ENCODE results near the gene KLF9.
"Not testable (repeated sequence)": the region's sequence is repeated elsewhere in the genome, so short reads cannot be mapped to it uniquely, and the experiment has no call there.

KLF9 gene

DNA sequence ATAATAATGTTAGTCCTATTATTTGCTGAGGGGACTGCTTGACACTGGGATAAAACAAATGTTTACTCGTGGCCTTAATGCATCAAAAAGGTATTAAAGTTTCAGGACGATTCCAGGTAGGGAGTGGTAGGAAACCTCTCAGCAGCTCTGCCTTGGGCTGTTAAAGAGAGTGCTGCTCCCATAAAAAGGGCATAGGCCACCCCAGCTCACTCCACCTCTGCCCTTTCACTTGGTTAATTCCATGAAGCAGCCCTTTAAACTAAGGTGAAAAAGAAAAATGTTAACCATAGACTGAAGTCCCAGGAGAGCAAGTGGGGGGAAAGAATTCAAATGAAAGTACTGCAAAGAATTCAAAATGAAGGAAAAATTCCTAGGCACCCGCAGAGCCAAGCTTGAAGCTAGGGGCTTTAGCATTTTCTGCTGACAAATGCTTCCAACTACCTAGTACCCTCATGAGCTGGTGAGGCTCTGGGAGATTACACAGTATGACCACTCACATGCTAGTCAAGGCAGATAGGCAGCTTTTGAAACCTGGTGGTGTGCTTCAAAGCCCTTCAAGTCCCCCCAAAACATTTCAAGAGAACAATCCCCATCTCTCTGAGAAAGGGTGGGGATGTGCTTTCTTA is 8.5 kb downstream of the KLF9 start:
- no peak for DNase-seq (ENCODE audit: low read depth in 3 of 3)

DNA sequence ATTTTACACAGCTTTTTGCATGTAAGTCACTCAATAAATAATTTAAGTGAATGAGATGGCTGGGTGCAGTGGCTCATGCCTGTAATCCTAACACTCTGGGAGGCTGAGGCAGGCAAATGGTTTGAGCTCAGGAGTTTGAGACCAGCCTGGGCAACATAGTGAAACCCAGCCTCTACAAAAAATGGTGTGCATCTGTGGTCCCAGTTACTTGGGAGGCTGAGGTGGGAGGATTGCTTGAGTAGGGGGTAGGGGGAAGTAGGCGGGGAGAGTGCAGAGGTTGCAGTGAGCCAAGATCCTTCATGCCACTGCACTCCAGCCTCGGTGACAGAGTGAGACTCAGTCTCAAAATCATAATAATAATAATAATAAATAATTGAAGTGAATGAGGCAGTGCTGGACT is 10.2 kb downstream of the KLF9 start:
- no peak for DNase-seq (ENCODE audit: low read depth in 3 of 3)

DNA sequence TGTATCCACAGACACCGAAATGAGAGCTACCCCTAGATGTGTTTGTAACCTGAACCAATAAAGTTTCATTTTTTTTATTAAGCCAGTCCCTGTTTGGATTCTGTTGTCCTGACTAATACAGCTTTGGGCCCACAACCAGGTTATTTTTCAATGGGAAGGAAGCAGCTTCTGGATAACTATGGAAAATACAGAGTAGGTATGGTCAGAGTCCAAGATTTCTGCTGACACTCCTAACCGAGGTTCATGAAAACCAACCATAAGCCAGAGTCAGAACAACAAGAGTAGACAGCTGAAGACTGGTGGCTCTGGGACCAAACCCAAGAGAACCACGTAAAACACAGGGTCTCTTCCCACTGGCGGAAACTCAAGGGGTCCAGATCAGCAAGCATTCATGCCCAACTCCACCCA is 10.8 kb downstream of the KLF9 start:
- DNase-seq (ENCODE audit: low read depth in 3 of 3) = no peak

DNA sequence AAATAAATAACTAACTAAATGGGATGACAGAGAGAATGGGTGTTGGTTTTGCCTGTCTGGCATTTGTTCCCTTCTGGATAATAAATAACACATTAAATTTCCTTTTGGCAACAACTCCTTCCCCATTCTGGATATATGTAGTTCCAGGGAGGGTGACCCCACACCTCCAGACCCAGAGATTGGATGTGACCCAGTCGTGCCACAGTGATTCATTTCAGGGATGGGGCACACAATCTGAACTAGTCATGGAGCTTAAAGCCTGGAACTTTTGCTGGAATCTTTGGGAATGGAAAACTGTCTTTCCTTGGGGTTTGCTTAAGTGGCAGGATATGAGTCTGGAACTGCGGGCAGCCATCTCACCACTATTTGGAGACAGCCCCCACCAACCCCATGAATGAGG is 11.3 kb downstream of the KLF9 start:
- no peak for DNase-seq (ENCODE audit: low read depth in 3 of 3)

DNA sequence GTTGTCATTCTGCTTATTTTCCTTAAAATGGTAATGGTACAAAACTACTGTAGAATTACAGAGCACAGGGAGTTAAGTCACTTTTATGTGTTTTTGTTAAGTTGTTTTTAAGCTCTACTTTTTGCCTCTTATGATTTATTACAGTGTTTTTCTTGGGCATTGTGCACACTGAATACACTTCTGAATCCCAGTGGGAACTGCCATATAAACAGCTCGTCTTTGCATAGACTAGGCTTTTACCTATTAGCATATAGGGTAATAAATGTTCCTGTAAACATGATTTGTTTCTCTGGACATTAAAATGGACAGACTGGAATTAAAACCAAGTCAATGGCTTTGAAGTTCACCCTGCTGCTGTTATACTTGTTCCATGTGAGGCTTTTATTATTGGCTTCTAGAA is 12.2 kb downstream of the KLF9 start:
- no peak for DNase-seq (ENCODE audit: low read depth in 3 of 3)

DNA sequence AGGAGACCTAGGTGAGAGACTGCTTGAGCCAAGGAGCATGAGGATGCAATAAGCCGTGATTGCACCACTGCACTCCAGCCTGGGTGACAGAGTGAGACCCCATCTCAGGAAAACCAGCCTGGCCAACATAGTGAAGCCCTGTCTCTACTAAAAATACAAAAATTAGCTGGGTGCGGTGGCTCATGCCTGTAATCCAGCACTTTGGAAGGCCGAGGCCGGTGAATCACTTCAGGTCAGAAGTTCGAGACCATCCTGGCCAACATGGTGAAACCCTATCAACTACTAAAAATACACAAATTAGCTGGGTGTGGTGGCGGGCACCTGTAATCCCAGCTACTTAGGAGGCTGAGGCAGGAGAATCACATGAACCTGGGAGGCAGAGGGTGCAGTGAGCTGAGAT is 13.2 kb downstream of the KLF9 start:
- DNase-seq (ENCODE audit: low read depth in 3 of 3) = not testable (repeated sequence)

DNA sequence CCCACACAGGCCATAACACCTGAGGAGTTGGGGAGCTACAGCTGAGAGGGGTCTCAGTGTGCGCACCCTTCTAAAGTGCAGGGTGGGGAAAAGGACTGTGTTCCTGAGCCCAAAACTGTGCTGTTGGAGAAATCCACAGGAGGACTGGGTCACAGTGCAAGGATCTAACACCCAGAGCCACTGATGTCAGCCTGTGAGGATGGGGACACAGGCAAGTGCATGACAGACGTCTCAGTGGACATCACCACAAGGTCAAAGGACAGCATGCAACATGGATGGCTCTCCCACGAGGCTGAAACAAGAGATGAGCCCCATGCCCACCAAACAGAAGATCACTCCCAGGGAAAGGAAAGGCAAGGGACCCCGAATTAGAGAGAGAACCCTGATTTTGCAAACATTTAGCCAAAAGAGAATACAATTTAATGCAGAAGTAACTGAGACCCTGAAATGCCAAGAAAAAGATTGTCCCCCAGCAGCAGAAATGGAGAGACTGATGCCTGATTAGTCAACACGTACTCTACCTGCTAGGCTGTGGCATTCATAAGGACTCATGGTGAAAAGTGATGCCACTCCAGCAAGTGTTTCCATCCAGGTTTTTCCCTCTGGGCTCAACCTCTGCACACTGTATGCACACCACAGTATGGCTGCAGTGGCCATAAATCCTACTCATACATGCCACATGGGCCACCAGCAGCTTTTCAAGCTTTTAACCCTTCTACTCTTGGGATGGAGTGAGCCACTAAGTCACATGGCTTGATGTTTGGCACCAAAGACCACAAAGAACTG is 14.2 kb downstream of the KLF9 start:
- DNase-seq (ENCODE audit: low read depth in 3 of 3) = no peak

DNA sequence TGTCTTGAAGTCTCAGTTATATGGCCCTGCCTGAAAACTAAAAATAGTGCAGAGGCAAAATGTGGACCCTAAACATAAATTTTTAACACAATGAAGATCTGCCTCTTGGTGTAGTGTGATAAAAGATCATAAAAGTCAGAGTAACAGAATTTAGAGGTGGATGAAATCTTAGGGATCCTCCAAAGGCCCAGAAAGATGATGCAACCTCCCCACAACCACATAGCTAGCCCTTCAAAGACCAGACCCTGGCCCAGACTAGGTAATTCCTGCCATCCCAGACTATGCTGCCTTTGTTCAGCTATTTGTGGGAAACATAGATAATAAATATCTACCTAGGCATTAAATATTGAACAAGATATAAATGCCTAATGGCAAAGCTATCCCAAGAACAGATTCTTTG is 15.3 kb downstream of the KLF9 start:
- DNase-seq (ENCODE audit: low read depth in 3 of 3) = no peak

DNA sequence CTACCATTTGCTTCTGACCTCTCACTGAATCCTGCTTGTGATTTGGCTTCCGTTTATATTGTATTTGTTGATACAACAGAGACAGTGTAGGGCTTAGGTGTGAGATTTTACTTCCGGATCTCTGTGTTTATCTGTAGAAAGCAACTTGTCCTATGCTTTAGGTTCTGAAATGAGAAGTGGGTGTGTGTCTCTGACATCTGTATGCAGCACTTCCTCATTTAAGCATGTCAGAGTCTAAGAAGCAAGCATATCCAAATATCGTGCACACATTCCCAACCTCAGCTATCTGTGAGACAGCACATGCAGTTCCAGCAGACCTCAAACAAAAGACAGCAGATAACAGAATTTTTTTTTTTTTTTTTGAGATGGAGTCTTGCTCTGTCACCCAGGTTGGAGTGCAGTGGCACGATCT is 16.3 kb downstream of the KLF9 start:
- DNase-seq (ENCODE audit: low read depth in 3 of 3) = no peak

DNA sequence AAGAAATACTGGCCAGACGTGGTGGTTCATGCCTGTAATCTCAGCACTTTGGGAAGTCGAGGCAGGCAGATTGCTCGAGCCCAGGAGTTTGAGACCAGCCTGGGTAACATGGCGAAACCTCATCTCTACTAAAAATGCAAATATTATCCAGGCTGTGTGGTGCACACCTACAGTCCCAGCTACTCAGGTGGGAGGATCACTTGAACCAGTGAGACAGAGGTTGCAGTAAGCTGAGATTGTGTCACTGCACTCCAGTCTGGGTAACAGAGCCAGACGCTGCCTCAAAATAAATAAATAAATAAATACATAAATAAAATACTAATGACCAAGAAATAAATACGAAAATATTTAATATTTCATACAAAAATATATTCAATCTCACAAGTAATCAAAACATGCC is 18.8 kb downstream of the KLF9 start:
- no peak for DNase-seq (ENCODE audit: low read depth in 3 of 3)

DNA sequence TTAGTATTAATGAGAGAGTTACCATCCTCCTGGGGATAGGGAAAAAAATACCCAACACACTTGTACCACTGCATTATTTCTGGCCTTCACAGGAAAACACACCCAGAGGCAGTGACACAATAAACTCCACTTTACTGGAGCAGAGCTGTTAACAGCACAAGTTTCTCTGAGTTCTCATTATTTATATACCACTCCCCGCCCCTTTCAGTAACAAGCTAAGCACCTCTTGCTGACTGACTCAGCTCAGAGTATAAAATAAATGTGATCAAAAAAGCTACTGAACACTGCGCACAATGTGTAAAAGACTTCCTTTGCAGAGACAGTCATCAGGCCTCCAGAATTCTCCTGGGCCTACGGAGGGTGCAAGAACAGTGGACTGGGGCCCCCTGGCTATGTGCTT is 21.6 kb downstream of the KLF9 start:
- no peak for DNase-seq (ENCODE audit: low read depth in 3 of 3)

DNA sequence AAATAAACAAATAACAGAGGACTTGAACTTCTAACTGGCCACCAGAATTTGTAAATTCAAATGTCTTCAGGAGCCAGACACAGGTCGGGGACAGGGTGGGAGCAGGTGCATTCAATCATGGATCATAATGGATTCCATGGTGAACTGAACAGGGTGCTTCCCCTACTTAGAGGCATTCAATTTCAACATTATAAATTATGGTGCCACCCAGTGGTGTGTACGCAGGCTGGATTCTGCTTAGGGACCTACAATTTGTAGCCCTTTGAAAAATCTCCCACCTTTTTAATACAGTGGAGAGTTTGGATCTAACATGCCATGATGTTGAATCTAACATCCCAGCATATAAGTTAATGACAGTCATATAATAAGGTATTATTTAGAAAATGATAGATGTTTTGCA is 22.3 kb downstream of the KLF9 start:
- DNase-seq (ENCODE audit: low read depth in 3 of 3) = no peak

DNA sequence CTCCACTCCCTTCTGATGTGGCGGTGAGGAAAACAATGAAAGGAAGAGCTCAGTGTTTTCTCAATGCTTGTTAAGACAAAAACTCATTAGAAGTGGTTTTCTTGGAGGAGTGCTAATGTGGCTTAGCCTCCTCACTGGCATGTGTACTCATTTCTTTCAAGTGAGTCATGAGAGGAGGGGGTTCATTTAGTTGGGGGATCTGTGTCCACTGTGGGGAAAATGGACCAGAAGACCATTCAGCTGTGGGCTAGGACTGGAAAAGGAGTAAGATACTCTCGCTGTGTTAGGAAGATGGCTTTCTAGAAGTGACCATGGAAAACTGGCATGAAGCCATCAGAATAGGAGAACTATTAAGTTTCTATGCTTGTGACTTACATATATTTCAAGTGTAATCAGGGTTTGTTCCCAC is 23.5 kb downstream of the KLF9 start:
- DNase-seq (ENCODE audit: low read depth in 3 of 3) = no peak

DNA sequence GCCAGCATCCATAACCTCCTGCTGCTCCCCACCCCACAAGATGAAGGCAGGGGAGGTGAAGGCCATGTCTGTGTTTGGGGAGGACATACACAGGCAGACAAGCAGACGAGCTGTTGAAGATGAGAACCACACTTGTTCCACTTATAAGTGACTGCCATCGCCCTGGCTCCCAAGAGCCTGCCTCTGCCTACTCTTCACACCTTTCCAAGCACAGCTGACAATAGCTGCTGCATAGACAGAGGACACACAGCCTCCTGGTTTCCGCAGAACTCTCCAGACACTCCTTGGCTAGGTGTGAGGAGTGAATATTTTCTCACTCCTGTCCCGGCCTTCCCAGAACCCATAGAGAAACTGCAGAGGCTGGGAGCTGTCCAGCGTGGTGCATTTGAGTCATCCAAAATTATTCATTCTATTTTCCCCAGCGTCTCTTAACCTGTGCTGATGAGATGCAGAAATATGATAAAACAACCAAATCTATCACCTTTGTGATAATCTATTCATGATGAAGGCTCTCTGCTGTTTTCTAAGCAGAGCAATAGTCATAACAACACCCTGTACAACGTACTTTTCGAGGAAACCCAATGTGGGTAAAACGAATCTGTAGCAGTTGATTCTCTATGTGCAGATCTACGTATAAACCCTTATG is 24.7 kb downstream of the KLF9 start:
- no peak for DNase-seq (ENCODE audit: low read depth in 3 of 3)

DNA sequence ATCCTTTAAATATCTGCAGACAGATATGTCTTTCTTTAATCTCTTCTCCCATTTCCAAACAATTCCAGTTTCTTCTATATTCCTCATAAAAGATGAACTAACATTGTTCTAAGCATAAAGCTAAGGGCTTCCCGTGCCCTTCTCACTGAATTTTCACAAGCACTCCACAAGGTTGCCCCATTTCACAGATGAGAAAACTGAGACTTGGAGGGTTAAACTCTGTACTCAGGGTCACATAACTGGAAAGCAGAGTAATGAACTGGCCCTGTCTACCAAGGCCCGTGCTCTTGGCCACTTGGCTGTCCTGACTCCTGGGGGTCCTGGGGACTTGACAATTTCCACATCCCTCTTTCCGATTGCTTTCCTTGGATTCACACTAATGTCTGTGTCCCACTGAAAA is 25.3 kb downstream of the KLF9 start:
- no peak for DNase-seq (ENCODE audit: low read depth in 3 of 3)

DNA sequence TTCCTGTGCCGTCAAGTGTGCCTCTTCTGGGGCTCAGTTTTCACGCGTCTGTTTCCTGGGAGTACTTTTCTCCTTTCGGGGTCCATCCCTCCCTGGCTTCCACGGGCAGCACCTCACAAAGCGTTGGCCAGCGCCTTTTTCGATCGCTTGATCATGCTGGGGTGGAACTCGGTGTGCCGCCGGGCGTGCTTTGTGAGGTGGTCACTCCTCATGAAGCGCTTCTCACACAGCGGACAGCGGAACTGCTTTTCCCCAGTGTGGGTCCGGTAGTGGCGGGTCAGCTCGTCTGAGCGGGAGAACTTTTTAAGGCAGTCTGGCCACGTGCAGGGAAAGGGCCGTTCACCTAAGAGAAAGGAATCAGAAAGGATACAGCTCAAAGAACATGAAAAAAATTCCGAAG is 26.8 kb downstream of the KLF9 start:
- DNase-seq (ENCODE audit: low read depth in 3 of 3) = no peak

DNA sequence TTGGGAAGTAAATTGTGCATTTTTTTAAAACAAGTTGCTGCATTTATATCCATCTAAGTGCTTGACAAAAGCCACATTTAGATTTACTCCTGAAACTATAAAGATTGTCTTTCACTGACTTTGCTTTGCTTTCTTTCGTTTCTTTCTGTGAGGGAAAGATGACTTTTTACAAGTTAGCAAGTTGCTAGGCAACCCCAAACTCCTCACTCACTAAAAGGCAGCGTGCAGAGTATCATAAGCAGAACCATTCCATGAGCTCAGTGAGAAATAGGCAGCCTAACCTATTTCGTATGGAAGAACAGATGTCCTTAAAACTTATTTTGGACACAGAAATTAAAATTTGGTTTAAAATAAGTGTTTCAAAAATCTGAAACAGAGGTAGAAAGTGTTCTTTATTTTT is 29.0 kb downstream of the KLF9 start:
- DNase-seq (ENCODE audit: low read depth in 3 of 3) = no peak

DNA sequence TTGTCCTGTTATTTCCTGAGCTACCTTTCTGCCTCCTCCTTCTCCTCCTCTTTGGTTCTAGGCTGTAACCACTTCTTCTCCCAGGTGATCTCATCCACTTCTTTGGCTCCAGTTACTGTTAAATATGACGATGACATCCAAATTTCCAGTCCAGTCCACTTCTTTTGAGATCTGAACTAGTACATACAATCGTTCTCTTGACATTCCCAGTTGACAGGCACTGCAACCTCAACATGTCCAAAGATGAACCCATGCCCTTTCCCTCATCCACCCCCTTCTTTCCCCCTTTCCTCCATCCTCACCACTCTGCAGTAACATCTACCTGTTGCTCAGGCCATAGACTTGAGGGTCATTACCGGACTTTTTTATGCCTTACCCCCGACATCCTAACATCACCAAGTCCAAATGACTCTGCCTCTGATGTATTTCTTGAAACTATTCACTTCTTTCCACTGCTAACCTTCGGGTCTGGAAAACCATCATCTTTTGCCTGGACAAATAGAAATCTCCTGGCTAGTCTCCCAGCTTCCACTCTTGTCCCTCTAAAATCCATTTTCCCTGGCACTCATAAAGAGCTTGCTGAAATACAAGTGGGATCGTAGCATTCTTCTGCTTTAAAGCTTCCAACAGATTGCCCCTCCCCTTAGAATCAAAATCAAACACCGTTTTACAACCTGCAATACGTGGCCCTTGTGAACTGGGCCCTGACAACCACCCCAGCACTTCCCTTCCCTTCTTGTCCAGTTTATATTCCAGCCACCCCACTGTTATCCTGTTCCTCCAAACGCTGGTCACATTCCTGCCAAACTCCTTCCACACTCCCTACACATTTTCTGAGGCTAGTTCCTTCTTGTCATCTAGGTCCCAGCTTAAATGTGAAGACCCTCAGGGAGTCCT is 31.5 kb downstream of the KLF9 start:
- DNase-seq (ENCODE audit: low read depth in 3 of 3) = no peak

DNA sequence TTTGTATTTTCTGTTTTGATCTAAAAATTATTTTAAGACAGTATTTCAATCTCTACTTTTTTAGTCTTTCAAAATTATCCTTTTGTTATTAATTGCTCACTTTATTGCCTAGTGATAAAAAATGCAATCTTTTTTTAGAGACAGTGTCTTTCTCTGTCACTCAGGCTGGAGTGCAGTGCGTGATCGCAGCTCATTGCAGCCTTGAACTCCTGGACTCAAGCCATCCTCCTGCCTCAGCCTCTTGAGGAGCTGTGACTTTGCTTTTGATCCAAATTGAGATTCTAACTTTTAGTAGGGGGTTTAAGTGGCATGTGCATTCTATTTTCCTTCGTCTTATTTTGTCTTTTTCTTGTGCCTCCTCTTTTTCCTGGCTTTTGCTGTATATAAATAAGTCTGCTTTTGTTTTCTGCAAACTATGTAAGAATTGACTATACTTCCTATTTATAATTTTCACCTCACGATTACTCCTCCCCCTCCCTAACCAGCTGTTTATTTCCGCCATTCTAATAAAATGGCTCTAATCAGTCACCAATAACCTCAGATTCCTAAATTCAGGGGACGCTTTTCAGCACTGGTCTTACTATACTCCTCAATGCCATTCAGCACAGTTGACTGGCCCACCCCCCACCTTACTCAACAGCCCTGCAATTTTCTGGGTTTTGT is 32.3 kb downstream of the KLF9 start:
- no peak for DNase-seq (ENCODE audit: low read depth in 3 of 3)

DNA sequence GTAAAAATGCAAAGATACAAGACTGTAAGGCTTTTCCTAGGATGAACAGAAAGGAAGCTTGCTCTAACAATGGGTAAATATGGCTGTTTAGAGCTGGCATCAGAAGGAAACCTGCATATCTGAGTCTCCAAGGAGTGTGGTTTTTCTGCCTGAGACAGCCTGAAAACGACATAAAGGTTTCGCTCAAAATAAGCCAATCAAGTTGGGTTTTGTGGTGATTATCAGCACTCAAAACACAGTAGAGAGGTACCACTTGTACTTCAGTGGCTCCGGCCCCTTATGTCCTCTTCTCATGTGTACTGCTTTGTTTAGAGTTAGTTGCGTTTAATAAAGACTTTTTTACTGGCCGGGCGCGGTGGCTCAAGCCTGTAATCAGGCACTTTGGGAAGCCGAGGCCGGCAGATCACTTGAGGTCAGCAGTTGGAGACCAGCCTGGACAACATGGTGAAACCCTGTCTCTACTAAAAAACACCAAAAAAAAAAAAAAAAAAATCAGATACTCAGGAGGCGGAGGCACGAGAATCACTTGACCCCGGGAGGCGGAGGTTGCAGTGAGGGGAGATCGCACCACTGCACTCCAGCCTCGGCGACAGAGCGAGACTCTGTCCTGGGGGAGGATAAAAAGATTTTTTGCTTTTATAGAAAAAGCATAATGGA is 39.4 kb downstream of the KLF9 start:
- no peak for DNase-seq (ENCODE audit: low read depth in 3 of 3)

DNA sequence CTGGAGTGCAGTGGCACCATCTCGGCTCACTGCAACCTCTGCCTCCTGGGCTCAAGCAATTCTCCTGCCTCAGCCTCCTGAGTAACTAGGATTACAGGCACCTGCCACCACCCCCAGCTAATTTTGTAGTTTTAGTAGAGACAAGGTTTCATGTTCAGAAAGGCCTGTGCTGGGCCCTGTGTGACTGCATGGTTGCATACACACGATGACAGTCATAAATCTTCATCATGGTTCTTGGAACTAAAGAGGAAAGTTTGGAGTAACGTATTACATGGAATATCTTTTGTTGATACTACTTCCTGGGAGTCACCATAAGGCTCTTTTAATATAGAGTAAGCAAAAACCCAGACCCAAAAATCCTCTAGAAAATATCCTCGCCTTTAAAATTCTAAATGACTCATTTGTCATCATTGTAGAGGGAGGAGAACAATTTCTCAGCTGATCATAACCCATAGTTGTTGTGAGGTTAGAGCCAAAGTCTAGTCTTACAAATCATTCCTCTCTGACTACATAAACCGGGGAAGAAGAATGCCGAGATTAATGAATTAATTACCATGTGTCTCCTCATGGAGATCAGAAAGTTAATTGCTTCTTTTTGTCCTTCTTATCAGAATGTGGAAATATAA is 47.0 kb downstream of the KLF9 start:
- no peak for DNase-seq (ENCODE audit: low read depth in 3 of 3)
